ENCODE data around the gene GFRA4.

Gene GFRA4

DNA sequence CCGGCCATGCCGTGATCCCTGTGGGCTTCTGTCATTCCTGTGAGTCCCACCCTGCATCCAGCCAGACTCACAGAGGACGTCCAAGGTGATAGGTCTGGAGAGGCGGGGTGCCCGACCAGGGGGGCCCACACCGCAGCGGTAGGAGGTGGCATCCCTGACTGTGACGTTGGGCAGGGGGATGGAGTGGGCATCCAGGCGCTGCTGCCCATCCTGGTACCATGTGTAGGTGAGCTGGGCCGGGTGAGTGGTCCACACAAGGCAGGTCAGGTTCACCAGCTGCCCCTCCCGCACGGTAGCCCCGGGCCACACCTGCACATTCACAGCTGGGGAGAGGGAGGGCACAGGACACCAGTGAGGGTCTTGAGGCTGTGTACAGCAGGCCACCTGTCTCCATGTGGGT lies 30.2 kb upstream of the GFRA4 start:
- DNase-seq: no peak

DNA sequence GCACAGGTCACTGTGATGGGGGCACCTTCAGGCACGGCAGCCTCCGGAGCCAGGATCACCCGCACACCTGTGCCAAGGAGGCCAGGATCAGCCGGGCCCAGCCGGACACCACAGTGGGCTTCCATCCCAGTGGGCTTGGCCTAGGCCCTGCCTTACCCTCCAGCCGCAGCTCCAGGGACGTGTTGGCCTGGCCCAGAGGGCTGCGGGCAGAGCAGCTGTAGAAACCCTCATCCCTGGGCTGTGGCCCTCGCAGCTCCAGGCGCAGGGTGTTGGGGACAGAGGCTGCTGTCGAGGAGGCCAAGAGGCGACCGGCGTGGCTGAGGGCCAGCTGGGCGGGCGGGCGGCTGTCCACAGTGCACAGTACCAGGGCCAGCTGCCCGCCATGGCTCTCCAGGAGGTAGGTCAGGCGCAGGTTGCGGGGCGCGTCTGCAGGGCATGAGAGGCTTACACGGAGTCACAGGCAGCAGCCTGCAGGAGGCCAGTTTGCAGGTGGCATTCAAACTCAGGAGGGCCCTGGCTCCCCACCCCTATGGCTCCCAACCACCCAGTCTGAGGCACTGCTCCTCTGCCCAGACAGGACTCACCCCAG lies 29.6 kb upstream of the GFRA4 start:
- no peak for DNase-seq

DNA sequence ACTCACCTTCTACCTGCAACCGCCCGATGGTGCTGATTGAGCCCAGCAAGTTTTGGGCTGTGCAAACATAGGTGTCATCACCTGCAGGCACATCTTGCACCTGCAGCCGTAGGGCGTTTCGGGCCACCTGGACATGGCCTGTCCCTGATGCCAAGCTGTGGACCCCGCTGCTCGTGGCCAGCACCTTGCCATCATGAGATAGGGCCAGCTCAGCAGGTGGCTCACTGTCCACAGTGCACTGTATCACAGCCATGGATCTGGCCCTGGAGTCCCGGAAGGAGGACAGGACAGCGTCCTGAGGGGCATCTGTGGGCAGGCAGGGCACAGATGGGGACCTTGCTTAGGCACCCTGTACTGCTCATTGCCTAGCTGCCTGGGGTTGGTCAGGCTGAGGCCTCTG lies 28.7 kb upstream of the GFRA4 start:
- no peak for DNase-seq

DNA sequence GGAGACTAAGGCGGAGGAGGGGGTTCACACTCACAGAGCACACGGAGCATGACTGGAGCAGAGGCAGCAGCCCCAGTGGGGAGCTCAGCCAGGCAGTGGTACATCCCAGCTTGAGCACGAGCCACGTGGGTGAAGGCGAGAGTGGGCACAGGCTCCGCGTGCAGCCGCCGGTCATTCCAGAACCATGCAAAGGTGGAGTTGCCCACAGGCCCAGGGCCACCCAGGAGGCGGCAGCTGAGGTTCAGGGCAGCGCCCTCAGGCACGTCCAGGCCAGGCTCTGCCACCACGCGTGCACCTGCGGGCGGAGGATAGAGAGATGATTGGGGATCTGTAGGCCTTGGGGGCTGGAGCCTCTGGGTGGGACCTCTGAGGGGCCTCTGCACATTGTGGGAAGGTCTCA lies 28.1 kb upstream of the GFRA4 start:
- no peak for DNase-seq

DNA sequence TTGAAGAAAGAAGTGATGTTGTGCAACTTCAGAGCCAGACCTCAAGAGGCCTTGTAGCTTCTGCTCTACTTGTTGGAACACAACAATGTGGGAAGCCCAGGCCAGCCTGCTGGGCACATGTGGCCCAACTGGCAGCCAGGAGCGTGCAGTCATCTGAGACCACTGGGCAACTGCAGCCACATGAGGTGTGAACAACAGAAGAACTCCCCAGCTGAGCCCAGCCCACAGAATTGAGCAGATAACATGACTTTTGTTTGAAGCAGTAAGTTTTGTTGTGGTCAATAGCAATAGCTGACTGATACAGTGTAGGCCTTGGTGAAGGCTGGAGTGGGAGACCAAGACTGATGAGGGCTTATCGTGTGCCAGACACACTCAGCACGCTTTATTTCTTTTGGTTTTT lies 27.2 kb upstream of the GFRA4 start:
- DNase-seq: no peak

DNA sequence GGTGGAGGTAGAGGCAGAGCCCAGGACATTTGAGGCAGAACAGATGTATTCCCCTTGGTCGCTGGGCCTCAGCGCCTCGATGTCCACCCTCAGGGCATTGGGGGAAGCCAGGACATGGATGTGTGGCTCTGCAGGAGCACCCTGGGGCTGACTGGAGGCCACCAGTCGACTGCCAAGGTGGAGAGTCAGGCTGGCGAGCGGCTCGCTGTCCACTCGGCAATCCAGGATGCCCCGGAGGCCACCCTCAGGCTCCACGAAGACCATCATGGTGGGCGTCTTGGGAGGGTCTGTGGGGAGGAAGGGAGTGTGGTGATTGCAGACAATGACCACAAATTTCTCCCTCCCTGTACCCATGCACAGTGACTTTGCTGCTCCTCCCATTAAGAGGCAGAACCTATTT lies 26.8 kb upstream of the GFRA4 start:
- DNase-seq: no peak

DNA sequence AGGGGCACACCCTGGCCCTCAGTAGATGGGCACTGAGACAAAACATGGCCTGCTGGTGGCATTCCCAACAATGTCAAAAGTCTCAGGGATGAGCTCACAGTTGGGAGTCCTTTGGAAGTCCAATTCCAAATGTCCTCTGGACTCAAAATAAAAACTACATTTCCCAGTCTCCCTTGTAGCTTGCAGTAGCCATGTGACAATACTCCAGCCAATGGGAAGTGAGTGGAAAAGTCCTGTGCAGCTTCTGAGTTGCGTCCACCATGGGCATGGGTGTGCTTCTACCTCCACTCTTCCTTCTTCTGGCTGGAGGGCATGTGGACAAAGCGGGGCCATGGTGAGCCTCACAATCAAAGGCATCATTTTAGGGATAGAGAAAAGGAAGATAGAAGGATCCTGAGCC lies 24.5 kb upstream of the GFRA4 start:
- no peak for DNase-seq

DNA sequence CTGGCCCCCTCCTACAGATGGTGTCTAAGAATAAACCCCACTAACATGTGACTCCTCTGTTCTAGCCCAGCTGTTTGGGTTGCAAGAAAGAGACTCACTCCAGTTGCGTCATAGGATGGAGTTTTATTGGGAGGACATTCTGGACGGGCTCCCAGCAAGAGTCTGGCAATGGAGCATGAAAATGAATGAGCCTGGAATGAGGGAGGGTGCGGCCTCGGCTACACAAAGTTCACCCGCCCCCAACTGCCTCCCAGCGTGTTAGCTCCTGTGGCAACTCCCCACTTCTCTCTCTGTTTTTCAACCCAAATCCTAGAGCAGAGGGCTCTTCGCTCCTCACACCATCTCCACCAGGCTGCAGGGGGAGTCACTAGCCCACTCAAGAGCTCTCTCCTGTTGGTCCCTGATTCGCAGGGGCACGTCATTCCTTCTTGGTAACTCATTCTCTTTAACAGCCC lies 23.7 kb upstream of the GFRA4 start:
- no peak for DNase-seq

DNA sequence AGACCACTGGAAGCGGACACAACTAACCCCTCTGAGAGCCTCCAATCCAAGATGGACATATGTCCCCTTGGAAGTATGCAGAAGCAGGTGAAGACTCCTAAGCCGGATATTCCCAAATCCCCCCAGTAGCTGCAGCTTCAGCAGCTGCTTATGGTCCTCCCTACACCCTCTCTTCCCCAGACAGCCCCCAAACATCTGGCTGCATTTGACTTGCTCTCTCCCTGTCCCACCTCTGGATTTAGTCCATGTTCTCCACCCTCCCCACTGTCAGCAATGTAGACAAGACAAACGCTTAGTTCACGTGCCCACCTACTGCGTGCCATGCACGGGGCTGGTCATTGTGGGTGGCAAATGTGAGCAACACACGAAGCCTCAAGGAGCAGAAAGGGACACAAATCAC lies 23.2 kb upstream of the GFRA4 start:
- DNase-seq: no peak

DNA sequence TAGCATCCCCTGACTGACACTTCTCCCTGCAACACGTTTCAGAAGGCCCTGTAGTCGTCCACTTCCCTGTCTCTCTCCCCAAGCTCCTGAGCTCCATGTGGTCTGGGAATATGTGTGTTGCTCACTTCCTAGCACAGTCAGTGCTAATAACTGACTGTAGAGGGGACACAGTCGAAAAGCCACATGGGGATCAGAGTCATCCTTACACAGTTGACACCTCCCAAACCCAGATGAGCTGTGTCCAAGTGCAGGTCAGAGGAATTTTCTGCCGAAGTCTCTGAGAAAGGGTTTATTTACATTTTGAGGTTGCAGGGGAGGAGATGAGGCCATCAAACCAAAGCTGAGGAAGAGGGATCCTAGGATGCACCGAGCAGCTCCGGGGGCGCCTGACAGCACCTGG lies 22.1 kb upstream of the GFRA4 start:
- no peak for DNase-seq

DNA sequence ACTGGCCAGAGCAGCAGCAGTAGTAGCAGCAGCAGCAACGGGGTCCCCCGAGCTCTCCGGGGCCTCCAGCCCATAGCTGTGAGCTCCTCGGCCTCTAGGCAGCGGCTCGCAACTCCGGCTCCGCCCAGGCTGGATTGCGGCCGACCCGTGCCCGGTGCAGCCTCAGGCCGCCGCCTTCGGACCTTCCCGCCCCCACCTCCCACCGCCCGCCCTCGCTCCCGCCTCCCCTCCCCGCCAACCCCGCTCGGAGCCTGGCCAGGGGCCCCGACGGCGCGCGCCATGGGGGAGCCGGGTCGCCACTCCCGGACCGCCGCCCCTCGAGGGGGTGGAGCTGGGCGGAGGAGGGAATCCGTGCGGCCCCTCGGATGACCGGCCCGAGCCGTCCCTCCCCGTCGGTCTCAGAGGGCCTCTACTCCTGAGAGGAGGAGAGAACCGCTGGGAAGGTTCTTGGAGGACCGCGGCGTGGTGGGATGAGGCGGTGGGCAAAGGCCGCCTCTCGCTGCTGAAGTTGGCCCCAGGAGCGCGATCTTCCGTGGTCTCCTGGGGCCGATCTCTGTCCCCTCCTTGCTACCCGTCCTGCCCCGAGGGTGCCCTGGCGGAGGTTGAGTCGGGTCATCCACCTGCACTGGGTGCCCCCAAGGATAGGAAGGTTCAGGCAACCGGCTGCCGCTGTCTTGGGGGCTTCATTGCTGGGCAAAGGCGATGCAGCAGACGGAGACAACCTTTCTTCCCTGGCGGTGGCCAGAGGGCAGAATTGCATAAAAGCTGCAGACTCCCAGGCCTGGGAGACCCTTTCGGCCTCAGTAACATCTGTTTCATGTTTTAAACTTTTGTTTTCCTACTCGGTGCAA lies 19.0 kb upstream of the GFRA4 start, which contains the start of gene ADAM33:
Gene ADAM33, minus strand, starts transcription at position 80 of the 851 bp plus-strand sequence. Its CDS starts 6 bp downstream, at position 74.
- no peak for DNase-seq

DNA sequence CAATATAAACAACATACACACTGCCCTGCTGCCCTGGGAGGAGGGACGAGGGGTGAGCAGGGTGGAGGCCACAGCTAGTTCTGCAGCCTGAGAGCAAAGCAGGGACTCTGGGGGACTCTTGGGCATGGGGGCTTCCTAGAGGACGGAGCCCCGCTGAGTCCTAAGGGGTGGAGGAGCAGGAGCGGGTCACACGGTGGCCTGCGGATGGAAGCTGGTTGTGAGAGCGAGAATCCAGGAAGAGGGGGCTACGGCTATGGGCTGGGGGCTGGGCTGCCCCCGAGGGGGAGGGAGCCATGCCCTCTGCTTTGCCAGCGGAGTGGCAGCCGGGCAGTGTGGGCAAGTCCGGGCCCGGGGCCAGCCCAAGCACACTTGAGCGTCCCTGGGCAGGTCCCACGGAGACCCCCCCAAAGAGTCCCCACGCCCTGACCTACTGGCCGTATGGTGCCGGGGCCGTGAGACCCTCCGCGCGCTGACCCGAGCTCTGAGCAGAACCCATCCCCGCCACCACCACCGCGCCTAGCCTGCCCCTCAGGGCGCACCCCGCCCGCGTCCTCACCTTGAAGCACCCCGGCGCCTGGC lies 18.2 kb upstream of the GFRA4 start:
- no peak for DNase-seq

DNA sequence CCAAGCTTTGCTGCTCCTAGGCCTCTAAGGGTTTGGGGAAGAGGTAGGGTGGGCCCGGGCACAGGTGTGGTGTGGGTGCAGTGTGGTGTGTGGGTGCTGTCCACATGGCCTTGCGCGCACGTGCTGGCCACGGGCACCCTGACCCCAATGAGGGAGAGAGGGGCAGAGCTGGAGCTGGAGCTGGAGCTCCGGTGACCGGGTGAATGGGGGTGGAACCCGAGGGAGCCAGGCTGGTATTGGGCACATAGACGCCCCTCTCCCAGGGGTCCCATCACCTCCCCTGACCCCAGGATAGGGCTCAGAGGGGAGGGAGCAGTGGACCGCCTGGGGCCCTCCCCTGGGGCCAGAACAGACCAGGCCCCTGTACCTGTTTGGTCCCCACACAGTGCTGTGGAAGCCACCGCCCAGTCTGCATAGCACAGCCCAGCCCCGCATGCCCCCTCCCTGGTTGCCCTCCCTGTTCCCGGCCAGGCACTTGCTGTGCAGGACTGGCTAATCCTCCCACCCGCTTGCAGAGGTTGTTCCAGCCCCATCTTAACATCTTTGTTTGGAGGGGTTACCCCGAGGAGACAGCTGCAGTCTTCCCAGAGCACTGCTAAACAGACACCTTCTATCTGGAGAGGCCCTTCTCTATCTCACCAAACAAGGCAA lies 17.6 kb upstream of the GFRA4 start:
- no peak for DNase-seq

DNA sequence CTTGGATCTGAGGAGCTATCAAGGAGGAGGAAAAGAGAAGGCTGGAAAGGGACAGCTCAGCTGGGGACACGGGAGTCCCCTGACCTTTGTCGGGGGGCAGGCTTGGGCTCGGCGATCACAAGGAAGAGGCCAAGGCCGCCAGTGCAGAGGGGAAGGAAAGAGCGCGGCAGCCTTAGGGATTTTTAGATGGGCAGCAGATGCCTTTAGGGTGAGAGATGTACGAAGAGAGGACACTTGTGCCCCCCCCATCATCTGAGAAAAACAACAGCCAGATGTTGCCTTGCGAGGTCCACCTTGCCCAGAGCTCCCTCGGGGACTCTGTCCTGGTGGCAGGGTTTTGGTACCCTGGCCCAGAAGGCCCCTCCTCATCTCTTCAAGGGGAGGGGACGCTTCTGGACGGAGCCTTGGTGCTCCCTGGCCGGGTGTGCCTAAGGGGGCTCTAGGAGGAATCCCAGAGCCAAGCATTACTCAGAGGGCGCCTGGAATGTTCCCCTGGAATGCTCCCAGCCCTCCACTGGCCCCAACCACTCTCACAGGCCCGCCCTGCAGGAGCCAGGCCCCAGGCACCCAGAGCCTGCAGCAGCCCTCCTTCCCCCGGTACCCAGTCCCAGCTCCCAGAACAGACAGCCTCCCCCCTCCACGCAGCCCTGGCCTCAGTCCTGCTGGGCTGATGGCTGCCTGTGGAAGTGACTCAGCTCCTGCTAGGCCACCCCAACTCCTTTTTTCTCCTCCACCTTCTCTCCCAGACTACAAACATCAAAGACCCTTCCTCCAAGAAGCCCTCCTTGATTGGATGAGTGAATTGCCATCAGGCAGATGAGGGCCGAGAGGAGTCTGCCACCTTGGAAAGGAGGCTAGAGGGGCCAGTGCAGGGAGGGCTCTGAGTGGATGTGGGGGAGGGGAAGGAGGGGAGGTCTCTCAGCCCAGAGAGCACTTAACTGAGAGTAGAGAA lies 16.8 kb upstream of the GFRA4 start:
- no peak for DNase-seq

DNA sequence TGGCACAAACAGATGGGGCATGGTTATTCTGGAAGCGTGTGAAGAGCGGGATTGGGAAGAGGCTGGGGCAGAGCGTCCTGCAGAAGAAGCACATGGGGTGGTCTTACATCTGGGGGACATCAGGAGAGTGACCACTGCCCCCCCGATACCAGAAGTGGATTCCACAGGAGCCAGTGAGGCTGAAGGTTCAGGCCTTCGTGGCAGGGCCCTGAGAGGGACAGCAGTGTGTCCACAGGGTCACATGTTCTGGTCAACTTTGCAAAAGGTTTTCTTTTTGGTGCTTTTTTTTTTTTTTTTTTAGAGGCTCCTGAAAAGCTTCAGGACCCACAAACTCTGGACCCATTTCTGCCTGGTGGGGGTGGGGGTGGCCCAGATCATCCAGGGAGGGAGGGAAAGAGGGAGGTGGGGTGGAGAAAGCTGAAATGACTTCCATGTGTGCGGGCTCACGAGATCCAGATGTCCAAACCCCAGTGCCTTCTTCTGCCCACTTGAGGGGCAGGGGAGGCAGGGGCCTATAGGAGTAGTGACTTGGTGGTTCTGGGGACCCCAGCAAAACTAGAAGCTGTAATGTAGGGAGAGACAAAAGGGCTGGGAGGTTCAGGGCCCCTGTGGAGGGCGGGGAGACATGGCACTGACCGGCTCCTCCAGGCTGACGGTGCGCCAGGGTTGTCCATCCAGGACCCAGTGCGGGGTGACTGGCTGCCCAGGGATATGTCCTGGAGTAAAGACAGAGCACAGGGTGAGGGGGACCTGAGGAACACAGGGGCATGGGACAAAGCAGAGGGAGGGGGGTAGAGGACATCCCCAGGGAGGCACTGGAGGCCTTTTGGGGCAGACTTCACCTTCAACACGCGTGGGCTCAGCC lies 15.9 kb upstream of the GFRA4 start:
- DNase-seq: no peak

DNA sequence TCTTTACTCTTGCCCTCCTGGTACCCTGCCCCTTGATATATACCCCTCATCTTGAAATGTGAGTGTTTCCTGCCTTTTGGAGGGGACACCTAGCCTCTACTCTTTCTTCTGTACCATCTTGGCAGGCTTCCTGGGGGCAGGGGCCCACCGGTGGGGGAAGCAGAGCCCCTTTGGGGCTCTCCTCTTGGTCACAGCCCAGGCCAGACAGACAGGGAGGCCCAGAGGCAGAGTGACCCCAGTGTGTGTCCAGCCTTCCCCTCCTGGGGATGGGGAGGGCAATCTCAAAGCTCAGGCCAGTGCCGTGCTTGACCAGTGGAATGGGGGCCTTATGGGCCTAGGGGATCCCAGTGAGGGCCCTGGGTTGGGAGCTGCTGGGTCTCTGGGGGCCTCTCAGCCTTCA lies 15.0 kb upstream of the GFRA4 start:
- DNase-seq: no peak

DNA sequence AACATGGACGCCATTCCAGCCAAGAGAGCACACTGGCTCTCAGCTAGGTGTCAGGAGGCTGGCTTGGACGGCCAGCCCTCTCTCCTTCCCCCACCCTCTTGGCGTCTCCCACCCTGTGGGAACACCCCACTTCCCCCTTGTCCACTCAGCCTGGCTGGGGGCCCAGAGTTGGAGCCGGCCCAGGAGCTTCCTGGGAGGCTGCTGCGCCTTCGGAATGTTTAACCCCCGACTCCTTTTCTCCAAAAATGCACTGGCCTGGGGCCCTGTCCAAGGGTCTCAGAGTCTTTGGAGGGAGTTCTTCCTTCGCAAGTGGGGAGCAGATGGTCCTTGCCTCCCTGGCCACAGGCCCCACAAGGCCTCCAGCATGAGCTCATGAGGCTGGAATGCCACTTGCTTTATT lies 14.5 kb upstream of the GFRA4 start:
- no peak for DNase-seq

DNA sequence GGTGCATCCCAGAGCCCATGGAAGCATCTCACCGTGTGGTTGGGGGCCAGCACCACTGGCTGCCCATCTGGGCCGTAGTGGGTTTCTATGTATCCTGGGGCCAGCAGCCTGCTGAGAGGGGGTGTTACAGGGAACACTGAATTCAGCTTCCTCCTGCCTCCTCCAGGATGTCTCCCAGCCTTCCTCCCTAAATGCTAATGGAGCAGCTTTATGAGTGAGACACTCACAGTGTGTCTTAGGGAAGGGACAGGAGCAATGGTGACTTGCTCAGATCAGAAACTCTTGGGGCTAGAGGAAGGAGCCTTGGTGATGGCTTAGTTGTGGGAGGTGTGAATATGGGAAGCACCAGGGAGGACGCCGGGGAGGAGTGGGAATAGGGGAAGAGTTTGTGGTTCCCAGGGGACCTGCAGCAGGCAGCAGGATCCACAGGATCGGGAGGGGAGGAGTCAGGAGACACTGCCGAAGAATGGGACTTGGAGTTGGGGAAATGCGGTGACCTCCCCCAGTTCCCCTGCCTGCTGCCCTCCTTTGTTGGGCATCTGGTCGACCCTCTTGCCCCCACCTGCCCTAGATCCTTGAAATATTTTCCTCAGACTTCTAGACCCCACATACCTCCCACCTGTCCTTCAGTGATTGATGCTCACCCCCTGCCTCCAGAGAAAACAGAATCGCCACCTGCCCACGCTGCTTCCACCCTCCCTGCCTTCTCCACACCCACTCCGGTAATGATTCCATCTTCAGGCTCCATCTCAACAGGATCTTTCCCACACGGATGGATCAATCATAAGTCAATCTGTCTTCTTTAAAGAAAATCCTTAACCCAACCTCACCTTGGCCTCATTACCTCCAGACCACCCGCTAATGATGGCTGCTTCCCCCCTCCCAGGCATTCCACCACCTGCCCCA lies 12.0 kb upstream of the GFRA4 start:
- no peak for DNase-seq

DNA sequence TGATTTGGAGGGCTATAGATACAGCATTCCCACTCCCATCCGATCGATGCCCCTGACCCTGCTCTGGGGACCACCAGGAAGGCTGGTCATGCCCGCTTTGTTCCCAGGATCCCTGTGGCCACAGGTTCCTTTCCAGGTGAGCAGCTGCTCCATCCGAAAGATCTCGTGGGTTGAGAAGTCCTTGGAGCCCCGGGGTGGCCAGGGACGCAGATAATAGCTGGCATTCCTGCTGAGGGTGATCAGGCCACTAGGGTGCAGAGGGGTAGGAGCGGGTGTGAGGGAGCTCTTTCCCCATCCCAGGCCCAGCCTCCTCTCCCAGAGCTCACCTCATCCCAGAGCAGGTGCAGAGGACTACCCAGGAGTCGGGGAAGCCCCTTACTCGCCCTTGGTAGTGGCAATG lies 11.2 kb upstream of the GFRA4 start:
- DNase-seq: no peak
